Body of pancreas (tissue), 4 donors: Measurements from ENCODE around the gene FBN1. TPM values are rescaled to one million over a fixed set of nuclear protein-coding genes. Genes with fewer than 3 reads are reported as not detected.

ENCODE experiments used
- ATAC-seq: fragments of 150-250 bp; one replicate; pipeline ENCODE4 v1.9.1; 2016
- DNase-seq, 4 donors: peaks; one replicate each; pipeline ENCODE4 v3.0.0-alpha.2; 2019
- H3K27ac ChIP-seq, 4 donors: fragments of 200-600 bp; sonication (generic); 1 replicate in 3 of 4; 2 replicates in 1 of 4; pipeline versions ENCODE4 v1.5.1 to v1.6.1; 2016 to 2019; ENCODE audit warnings: mild to moderate bottlenecking in 1 of 4, mixed read lengths in 1 of 4, moderate library complexity in 1 of 4
- H3K27me3 ChIP-seq, 2 donors: fragments of 200-600 bp; sonication (generic); one replicate each; pipeline ENCODE4 v1.6.0; 2016; ENCODE audit warnings: mild to moderate bottlenecking in 1 of 2
- H3K36me3 ChIP-seq, 2 donors: fragments of 200-600 bp; sonication (generic); replicated peaks in 1 of 2; 2 replicates each; pipeline ENCODE4 v1.5.1; 2016; ENCODE audit warnings: low read depth in 2 of 2; ENCODE audit not compliant: insufficient read depth in 1 of 2
- H3K4me1 ChIP-seq: fragments of 200-600 bp; sonication (generic); one replicate; pipeline ENCODE4 v1.6.0; 2016
- H3K4me3 ChIP-seq, 2 donors: fragments of 200-600 bp; sonication (generic); 1 replicate in 1 of 2; 2 replicates in 1 of 2; pipeline ENCODE4 v1.5.1; 2016 to 2019
- H3K9me3 ChIP-seq, 3 donors: fragments of 200-600 bp; sonication (generic); 1 replicate in 2 of 3; 2 replicates in 1 of 3; pipeline ENCODE4 v1.5.1; 2016
- CTCF ChIP-seq, 7 experiments: fragments of 450-650 bp in 4 of 7; fragments of 200-600 bp in 3 of 7; sonication (generic) in 3 of 7; IDR thresholded peaks; one replicate each; pipeline ENCODE4 v1.5.1; 2016 to 2019; ENCODE audit warnings: antibody characterized with exemption in 7 of 7
- POLR2A ChIP-seq, 3 donors: fragments of 450-650 bp; IDR thresholded peaks; one replicate each; pipeline ENCODE4 v1.6.1; 2016; ENCODE audit warnings: antibody characterized with exemption in 3 of 3, mild to moderate bottlenecking in 2 of 3
- WGBS, 2 donors: methylation state at CpG; one replicate each; pipeline ENCODE4 v1.1.5; 2017; 5-methylcytosine and 5-hydroxymethylcytosine counted together
- intact Hi-C: fragments of 100-400 bp; cut with DNase I; formaldehyde crosslinking; loops from one replicate; pipeline ENCODE4 v1.15.1; 2023
- total RNA-seq, 2 donors: library from RNA; depleted of rRNA; stranded (reverse); fragments of >200 nt; gene quantifications; one replicate each; pipeline ENCODE4 v1.1.0, GENCODE V29; 2016

FBN1 gene
- total RNA-seq, 2 donors from 2014 or later: 12.7 to 51.1 TPM

GRCh38 chr15:48427960-48428547 is 217.5 kb downstream of the FBN1 start:
- no peak overlapping the region for H3K27ac ChIP-seq

GRCh38 chr15:48427479-48427878 is 218.0 kb downstream of the FBN1 start:
- intact Hi-C loops: no loop called here
- Histone ChIP-seq H3K9me3 (no peaks in the 10 kb centered on the region), H3K4me1 (no peaks in the 10 kb centered on the region), H3K27me3 (no peaks in the 10 kb centered on the region), H3K27ac (no peak overlapping the region), H3K36me3 (no peaks in the 10 kb centered on the region), H3K4me3 (no peak overlapping the region)
- TF ChIP-seq CTCF (IDR thresholded peaks at IDR 0.05) (no peak), POLR2A (IDR thresholded peaks at IDR 0.05) (no peak)
- DNase-seq (no peak), ATAC-seq (no peak)
- WGBS, 2 donors: 80 to 81% methylated on average over 6 of the region's 6 CpGs

More at GRCh38 chr15:48427960-48428547, 217.5 kb downstream of the FBN1 start:
- DNase-seq (no peak), ATAC-seq (no peak)
- H3K4me3 ChIP-seq: no peak overlapping the region
- intact Hi-C loops: no loop called here
- whole genome bisulfite sequencing, 2 donors: 66 to 69% methylated on average over 8 of the region's 8 CpGs
- H3K4me1 ChIP-seq: no peaks in the 10 kb centered on the region
- no peaks in the 10 kb centered on the region for H3K27me3 ChIP-seq
- no peaks in the 10 kb centered on the region for H3K9me3 ChIP-seq
- H3K36me3 ChIP-seq: no peaks in the 10 kb centered on the region
- TF ChIP-seq POLR2A (IDR thresholded peaks at IDR 0.05) (no peak), CTCF (IDR thresholded peaks at IDR 0.05) (no peak)

GRCh38 chr15:48426941-48427340 is 218.6 kb downstream of the FBN1 start:
- Histone ChIP-seq H3K9me3 (no peaks in the 10 kb centered on the region), H3K27me3 (no peaks in the 10 kb centered on the region), H3K4me3 (no peak overlapping the region), H3K27ac (no peak overlapping the region), H3K4me1 (no peaks in the 10 kb centered on the region), H3K36me3 (no peaks in the 10 kb centered on the region)
- TF ChIP-seq CTCF (IDR thresholded peaks at IDR 0.05): no peak
- TF ChIP-seq POLR2A (IDR thresholded peaks at IDR 0.05): no peak
- ATAC-seq (no peak), DNase-seq (no peak)
- WGBS, 2 donors: 29 to 43% methylated on average over 2 of the region's 2 CpGs
- intact Hi-C loops: no loop called here

- Histone ChIP-seq H3K4me3 (no peak overlapping the region), H3K36me3 (no peaks in the 10 kb centered on the region), H3K27me3 (no peaks in the 10 kb centered on the region), H3K4me1 (no peaks in the 10 kb centered on the region), H3K27ac (no peak overlapping the region), H3K9me3 (no peaks in the 10 kb centered on the region)
- TF ChIP-seq CTCF (IDR thresholded peaks at IDR 0.05): no peak
- no peak for TF ChIP-seq POLR2A (IDR thresholded peaks at IDR 0.05)
- intact Hi-C loops: no loop called here
- ATAC-seq (no peak), DNase-seq (no peak)
These were observed 219.5 kb downstream of the FBN1 start for GRCh38 chr15:48426044-48426443.

- intact Hi-C loops: no loop called here
- 80 to 96% methylated on average over 2 of the region's 2 CpGs for WGBS, 2 donors
These were observed 220.5 kb downstream of the FBN1 start for GRCh38 chr15:48425051-48425450.

More at GRCh38 chr15:48425051-48425450, 220.5 kb downstream of the FBN1 start:
- no peak overlapping the region for H3K27ac ChIP-seq
- DNase-seq (no peak), ATAC-seq (no peak)
- no peaks in the 10 kb centered on the region for H3K27me3 ChIP-seq
- no peaks in the 10 kb centered on the region for H3K9me3 ChIP-seq
- H3K4me3 ChIP-seq: no peak overlapping the region
- H3K4me1 ChIP-seq: no peaks in the 10 kb centered on the region
- TF ChIP-seq POLR2A (IDR thresholded peaks at IDR 0.05) (no peak), CTCF (IDR thresholded peaks at IDR 0.05) (no peak)
- no peaks in the 10 kb centered on the region for H3K36me3 ChIP-seq
